ENCODE data around the gene LRRN4.

- TF ChIP-seq NR2C1 (IDR thresholded peaks at IDR 0.05), result no peak
- no peak for TF ChIP-seq NR2C1 (tag; IDR thresholded peaks at IDR 0.05)
- no peak for TF ChIP-seq ZNF184 (CRISPR knock-in tag; IDR thresholded peaks at IDR 0.05)
- TF ChIP-seq WHSC1 (IDR thresholded peaks at IDR 0.05; ENCODE audit: low read length), result no peak
Measured at GRCh38 chr20:6067763-6068318, 14.0 kb upstream of the LRRN4 start.
